H9 (cell line): ENCODE data around the gene HSD17B8. TPM values are rescaled to one million over a fixed set of nuclear protein-coding genes. Genes with fewer than 3 reads are reported as not detected.

Source experiments
- DNase-seq: peaks from one replicate; pipeline ENCODE4 v3.0.0-alpha.2; 2017
- H2AFZ ChIP-seq: one replicate; pipeline ENCODE4 v1.6.1; 2013; ENCODE audit warnings: mild to moderate bottlenecking, low read length, control low read depth, moderate library complexity
- H2AK5ac ChIP-seq: 2 replicates; pipeline ENCODE4 v1.6.1; 2013; ENCODE audit warnings: low read length, control low read depth, mixed read lengths; ENCODE audit not compliant: insufficient read length
- H2BK120ac ChIP-seq: one replicate; pipeline ENCODE4 v1.6.1; 2013; ENCODE audit warnings: low read depth, mild to moderate bottlenecking, low read length, control low read depth, inconsistent platforms; ENCODE audit not compliant: poor library complexity, severe bottlenecking
- H2BK12ac ChIP-seq: 2 replicates; pipeline ENCODE4 v1.6.1; 2013; ENCODE audit warnings: low read length, control low read depth, mixed read lengths, low read depth; ENCODE audit not compliant: insufficient read length
- H2BK15ac ChIP-seq: 2 replicates; pipeline ENCODE4 v1.6.1; 2013; ENCODE audit warnings: low read depth, low read length, control low read depth
- H2BK20ac ChIP-seq: one replicate; pipeline ENCODE4 v1.6.1; 2013; ENCODE audit warnings: low read depth, mild to moderate bottlenecking, low read length, control low read depth, inconsistent platforms; ENCODE audit not compliant: poor library complexity, severe bottlenecking
- H2BK5ac ChIP-seq: 2 replicates; pipeline ENCODE4 v1.6.1; 2013; ENCODE audit warnings: low read length, control low read depth, mixed read lengths; ENCODE audit not compliant: insufficient read length
- H3K14ac ChIP-seq: 2 replicates; pipeline ENCODE4 v1.6.1; 2013; ENCODE audit warnings: low read length, control low read depth; ENCODE audit not compliant: insufficient read depth
- H3K18ac ChIP-seq: 2 replicates; pipeline ENCODE4 v1.6.1; 2013; ENCODE audit warnings: low read depth, mild to moderate bottlenecking, mixed read lengths, low read length, control low read depth; ENCODE audit not compliant: insufficient read length
- H3K23ac ChIP-seq: 2 replicates; pipeline ENCODE4 v1.6.1; 2013; ENCODE audit warnings: low read length, control low read depth, mixed read lengths, low read depth; ENCODE audit not compliant: insufficient read length
- H3K23me2 ChIP-seq: 2 replicates; pipeline ENCODE4 v1.6.1; 2013; ENCODE audit warnings: low read depth, mild to moderate bottlenecking, mixed read lengths, low read length, control low read depth; ENCODE audit not compliant: insufficient read length, poor library complexity, severe bottlenecking
- H3K27ac ChIP-seq: 2 replicates; pipeline ENCODE4 v1.5.1; 2013; ENCODE audit warnings: low read length, control low read depth, mixed read lengths, low read depth; ENCODE audit not compliant: insufficient read length
- H3K27me3 ChIP-seq: 2 replicates; pipeline ENCODE4 v1.6.1; 2013; ENCODE audit warnings: low read length, control low read depth, inconsistent platforms; ENCODE audit not compliant: insufficient read depth
- H3K4ac ChIP-seq: 2 replicates; pipeline ENCODE4 v1.6.1; 2013; ENCODE audit warnings: low read depth, mild to moderate bottlenecking, control low read depth, inconsistent platforms, low read length, moderate library complexity
- H3K4me1 ChIP-seq: 2 replicates; pipeline ENCODE4 v1.6.1; 2013; ENCODE audit warnings: low read length, control low read depth, inconsistent platforms; ENCODE audit not compliant: insufficient read depth
- H3K4me2 ChIP-seq: 2 replicates; pipeline ENCODE4 v1.6.1; 2013; ENCODE audit warnings: low read length, control low read depth, mixed read lengths; ENCODE audit not compliant: insufficient read length, insufficient read depth
- H3K56ac ChIP-seq: 2 replicates; pipeline ENCODE4 v1.6.1; 2013; ENCODE audit warnings: low read depth, mild to moderate bottlenecking, mixed read lengths, low read length, control low read depth; ENCODE audit not compliant: insufficient read length
- H3K79me1 ChIP-seq: 2 replicates; pipeline ENCODE4 v1.6.1; 2013; ENCODE audit warnings: low read depth, mild to moderate bottlenecking, moderate library complexity, low read length, control low read depth, inconsistent platforms; ENCODE audit not compliant: insufficient read depth, poor library complexity, severe bottlenecking
- H3K79me2 ChIP-seq: 2 replicates; pipeline ENCODE4 v1.6.1; 2013; ENCODE audit warnings: low read length, control low read depth, inconsistent platforms; ENCODE audit not compliant: insufficient read depth
- H3K9ac ChIP-seq: 2 replicates; pipeline ENCODE4 v1.6.1; 2013; ENCODE audit warnings: low read length, control low read depth, mixed read lengths; ENCODE audit not compliant: insufficient read length; ENCODE audit errors: extremely low read depth
- H3K9me3 ChIP-seq: one replicate; pipeline ENCODE4 v1.6.1; 2013; ENCODE audit warnings: low read depth, low read length, inconsistent platforms; ENCODE audit not compliant: control insufficient read depth
- H3T11ph ChIP-seq: one replicate; pipeline ENCODE4 v1.6.1; 2013; ENCODE audit warnings: mild to moderate bottlenecking, low read length, control low read depth, inconsistent platforms
- H4K20me1 ChIP-seq: one replicate; pipeline ENCODE4 v1.6.1; 2013; ENCODE audit not compliant: control insufficient read depth, insufficient read length, insufficient read depth
- H4K5ac ChIP-seq: 2 replicates; pipeline ENCODE4 v1.6.1; 2013; ENCODE audit warnings: low read depth, mild to moderate bottlenecking, mixed read lengths, low read length, control low read depth; ENCODE audit not compliant: insufficient read length
- H4K8ac ChIP-seq: replicated peaks from 2 replicates; pipeline ENCODE4 v1.6.1; 2013; ENCODE audit warnings: low read length, control low read depth, mixed read lengths, low read depth; ENCODE audit not compliant: insufficient read length
- H4K91ac ChIP-seq: 2 replicates; pipeline ENCODE4 v1.6.1; 2013; ENCODE audit warnings: low read depth, mild to moderate bottlenecking, moderate library complexity, mixed read lengths, low read length, control low read depth; ENCODE audit not compliant: insufficient read length
- H3K27ac Mint-ChIP-seq, 3 experiments: 2 replicates in 2 of 3; 3 replicates in 1 of 3; pipeline ENCODE4 v1.8.0; 2020 to 2021; ENCODE audit warnings: mixed read lengths in 3 of 3, mild to moderate bottlenecking in 1 of 3, moderate library complexity in 1 of 3
- H3K27me3 Mint-ChIP-seq: 2 replicates; pipeline ENCODE4 v1.8.0; 2021; ENCODE audit warnings: low read depth, mild to moderate bottlenecking, moderate library complexity, mixed read lengths
- H3K36me3 Mint-ChIP-seq, 3 experiments: 2 replicates in 2 of 3; 3 replicates in 1 of 3; pipeline ENCODE4 v1.8.0; 2020 to 2021; ENCODE audit warnings: low read depth in 3 of 3, mixed read lengths in 3 of 3; ENCODE audit not compliant: insufficient read depth in 1 of 3
- H3K4me1 Mint-ChIP-seq, 2 experiments: 2 replicates each; pipeline ENCODE4 v1.8.0; 2020; ENCODE audit warnings: mixed read lengths in 2 of 2
- H3K4me3 Mint-ChIP-seq, 2 experiments: 2 replicates in 1 of 2; 3 replicates in 1 of 2; pipeline ENCODE4 v1.8.0; 2020 to 2021; ENCODE audit warnings: mild to moderate bottlenecking in 2 of 2, mixed read lengths in 2 of 2, moderate library complexity in 1 of 2
- H3K9me3 Mint-ChIP-seq, 2 experiments: 2 replicates in 1 of 2; 3 replicates in 1 of 2; pipeline ENCODE4 v1.8.0; 2020; ENCODE audit warnings: mild to moderate bottlenecking in 2 of 2, mixed read lengths in 2 of 2, moderate library complexity in 1 of 2
- WGBS: extraction: QIAGEN DNeasy Blood & Tissue Kit; methylation state at CpG from one replicate; pipeline ENCODE4 v1.1.7; 2013; ENCODE audit warnings: missing lambda C conversion rate, low lambda C conversion rate, mixed read lengths; ENCODE audit not compliant: insufficient read length; ENCODE audit errors: extremely low coverage; 5-methylcytosine and 5-hydroxymethylcytosine counted together
- total RNA-seq: library from RNA; stranded (reverse); gene quantifications from 2 replicates; pipeline ENCODE4 v1.2.1, GENCODE V29; 2021
- TF ChIP-seq, protein P1 (sequence below): fragments of 200-600 bp; sonication (generic); conservative IDR thresholded peaks from 3 replicates; pipeline ENCODE4 v1.8.0; 2021; ENCODE audit warnings: antibody characterized with exemption, mild to moderate bottlenecking

HSD17B8 gene
- total RNA-seq, 1 experiment from 2014 or later: 7.1 TPM

DNA sequence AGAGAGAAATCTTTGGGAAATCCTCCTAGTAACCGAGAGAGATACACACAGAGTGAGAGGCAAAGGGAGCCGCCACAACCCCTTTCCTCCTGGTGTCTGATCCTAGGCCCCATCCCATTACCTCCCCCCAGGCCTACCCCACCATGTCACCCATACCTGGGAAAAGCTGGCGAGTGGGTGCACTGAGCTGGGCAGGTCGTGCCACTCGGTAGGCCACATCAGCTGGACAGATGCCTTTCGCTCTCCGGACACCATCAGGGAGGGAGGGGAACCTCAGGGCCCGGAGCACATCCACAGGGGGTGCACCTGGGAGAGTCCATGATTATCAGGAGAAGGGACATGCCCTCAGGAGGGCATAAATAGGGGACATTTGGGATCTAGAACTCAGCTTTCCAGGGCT is 15.3 kb upstream of the HSD17B8 start:
- Histone ChIP-seq H3K4me2 (no peak overlapping the region), H2BK15ac (no peak overlapping the region), H2BK5ac (no peak overlapping the region), H2AK5ac (no peak overlapping the region), H3K23me2 (peaks cover 11% of the 10 kb centered on the region), H4K20me1 (no peaks in the 10 kb centered on the region), H4K91ac (no peak overlapping the region), H3K56ac (no peak overlapping the region), H3K23ac (no peak overlapping the region), H3K79me2 (no peaks in the 10 kb centered on the region), H2AFZ (no peak overlapping the region), H2BK12ac (no peak overlapping the region), H2BK120ac (no peak overlapping the region), H4K5ac (no peak overlapping the region), H4K8ac (no peak overlapping the region), H3K9ac (no peak overlapping the region), H3K14ac (no peak overlapping the region), H3K18ac (no peak overlapping the region), H3T11ph (no peak overlapping the region), H3K79me1 (no peaks in the 10 kb centered on the region), H3K27me3 (peaks cover 3% of the 10 kb centered on the region; the same call in 1 of the 2 replicates), H2BK20ac (no peak overlapping the region), H3K4ac (no peak overlapping the region), H3K9me3 (no peaks in the 10 kb centered on the region), H3K4me1 (no peaks in the 10 kb centered on the region; the same call in 1 of the 2 replicates), H3K27ac (no peak overlapping the region)
- Mint-ChIP-seq H3K27me3 (peaks cover 78% of the 10 kb centered on the region), H3K9me3 (no peaks in the 10 kb centered on the region; a peak in 1 of 5 replicates), H3K4me1 (peaks cover 20 to 25% of the 10 kb centered on the region in 2 experiments), H3K36me3 (peaks cover 0 to 4% (median 0%) of the 10 kb centered on the region in 3 experiments; a peak in 2 of 7 replicates), H3K4me3 (no peak overlapping the region), H3K27ac (no peak overlapping the region)
- TF ChIP-seq, protein P1, sequence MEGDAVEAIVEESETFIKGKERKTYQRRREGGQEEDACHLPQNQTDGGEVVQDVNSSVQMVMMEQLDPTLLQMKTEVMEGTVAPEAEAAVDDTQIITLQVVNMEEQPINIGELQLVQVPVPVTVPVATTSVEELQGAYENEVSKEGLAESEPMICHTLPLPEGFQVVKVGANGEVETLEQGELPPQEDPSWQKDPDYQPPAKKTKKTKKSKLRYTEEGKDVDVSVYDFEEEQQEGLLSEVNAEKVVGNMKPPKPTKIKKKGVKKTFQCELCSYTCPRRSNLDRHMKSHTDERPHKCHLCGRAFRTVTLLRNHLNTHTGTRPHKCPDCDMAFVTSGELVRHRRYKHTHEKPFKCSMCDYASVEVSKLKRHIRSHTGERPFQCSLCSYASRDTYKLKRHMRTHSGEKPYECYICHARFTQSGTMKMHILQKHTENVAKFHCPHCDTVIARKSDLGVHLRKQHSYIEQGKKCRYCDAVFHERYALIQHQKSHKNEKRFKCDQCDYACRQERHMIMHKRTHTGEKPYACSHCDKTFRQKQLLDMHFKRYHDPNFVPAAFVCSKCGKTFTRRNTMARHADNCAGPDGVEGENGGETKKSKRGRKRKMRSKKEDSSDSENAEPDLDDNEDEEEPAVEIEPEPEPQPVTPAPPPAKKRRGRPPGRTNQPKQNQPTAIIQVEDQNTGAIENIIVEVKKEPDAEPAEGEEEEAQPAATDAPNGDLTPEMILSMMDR: no peak
- DNase-seq: no peak
- no CpG with 5 or more reads among the region's 8 CpGs for WGBS
